OCI-LY3 (cell line): ENCODE data around the gene PKNOX1.
"Not testable (repeated sequence)": the region's sequence is repeated elsewhere in the genome, so short reads cannot be mapped to it uniquely, and the experiment has no call there.

Source experiments
- H2AFZ ChIP-seq: fragments of 200-600, 300-600 bp; shearing (Covaris generic); 2 replicates; pipeline ENCODE4 v1.6.0; 2014; ENCODE audit warnings: antibody characterized with exemption, low read depth, low read length
- H3K27ac ChIP-seq: fragments of 200-600, 300-600 bp; sonication (generic); 2 replicates; pipeline ENCODE4 v1.5.1; 2014; ENCODE audit warnings: mild to moderate bottlenecking, low read length, moderate library complexity, mixed read lengths
- H3K27me3 ChIP-seq: fragments of 200-600, 300-600 bp; sonication (generic); 2 replicates; pipeline ENCODE4 v1.6.1; 2014; ENCODE audit warnings: low read depth, low read length, mixed read lengths
- H3K36me3 ChIP-seq: fragments of 200-600, 300-600 bp; sonication (generic); replicated peaks from 2 replicates; pipeline ENCODE3; 2014; ENCODE audit warnings: low read depth, low read length, mixed read lengths
- H3K4me1 ChIP-seq: fragments of 300-600, 200-600 bp; sonication (generic); 2 replicates; pipeline ENCODE4 v1.6.1; 2014; ENCODE audit warnings: low read length, mixed read lengths
- H3K4me2 ChIP-seq: fragments of 200-600, 300-600 bp; sonication (generic); 2 replicates; pipeline ENCODE4 v1.6.1; 2014; ENCODE audit warnings: low read length, mixed read lengths
- H3K4me3 ChIP-seq: fragments of 300-600, 200-600 bp; sonication (generic); 2 replicates; pipeline ENCODE4 v1.5.1; 2014; ENCODE audit warnings: antibody characterized with exemption, mild to moderate bottlenecking, low read length, moderate library complexity
- H3K79me2 ChIP-seq: fragments of 300-600, 200-600 bp; shearing (Covaris generic); 2 replicates; pipeline ENCODE4 v1.6.1; 2014; ENCODE audit warnings: mild to moderate bottlenecking, low read length, mixed read lengths
- H3K9ac ChIP-seq: fragments of 300-600, 200-600 bp; shearing (Covaris generic); 2 replicates; pipeline ENCODE4 v1.6.0; 2014; ENCODE audit warnings: mild to moderate bottlenecking, low read length, moderate library complexity
- H3K9me3 ChIP-seq: fragments of 200-600, 300-600 bp; shearing (Covaris generic); 2 replicates; pipeline ENCODE4 v1.6.1; 2014; ENCODE audit warnings: low read length, mixed read lengths; ENCODE audit not compliant: insufficient read depth
- H4K20me1 ChIP-seq: fragments of 200-600, 300-600 bp; sonication (generic); 2 replicates; pipeline ENCODE4 v1.6.1; 2016; ENCODE audit warnings: low read length, mixed read lengths; ENCODE audit not compliant: insufficient read depth

The PKNOX1 gene

GRCh38 chr21:43068065-43068464 lies 93.7 kb downstream of the PKNOX1 start:
- H3K27ac ChIP-seq, H4K20me1 ChIP-seq, H3K4me2 ChIP-seq, H3K4me3 ChIP-seq, H3K9ac ChIP-seq, H2AFZ ChIP-seq, H3K36me3 ChIP-seq, H3K4me1 ChIP-seq, H3K79me2 ChIP-seq, H3K9me3 ChIP-seq, H3K27me3 ChIP-seq: not testable (repeated sequence)

- not testable (repeated sequence) for H2AFZ ChIP-seq, H4K20me1 ChIP-seq, H3K4me3 ChIP-seq, H3K4me1 ChIP-seq, H3K9me3 ChIP-seq, H3K27ac ChIP-seq, H3K27me3 ChIP-seq, H3K9ac ChIP-seq, H3K79me2 ChIP-seq, H3K4me2 ChIP-seq, H3K36me3 ChIP-seq
These were observed 95.3 kb downstream of the PKNOX1 start for GRCh38 chr21:43069682-43070081.

- not testable (repeated sequence) for H3K9ac ChIP-seq, H3K9me3 ChIP-seq, H3K4me3 ChIP-seq, H3K4me1 ChIP-seq, H2AFZ ChIP-seq, H4K20me1 ChIP-seq, H3K4me2 ChIP-seq, H3K27ac ChIP-seq, H3K79me2 ChIP-seq, H3K27me3 ChIP-seq, H3K36me3 ChIP-seq
These were observed 98.4 kb downstream of the PKNOX1 start for GRCh38 chr21:43072742-43073141.

GRCh38 chr21:43074401-43075169 lies 100.2 kb downstream of the PKNOX1 start:
- not testable (repeated sequence) for H3K79me2 ChIP-seq, H4K20me1 ChIP-seq, H3K9ac ChIP-seq, H3K36me3 ChIP-seq, H3K4me3 ChIP-seq, H3K27me3 ChIP-seq, H2AFZ ChIP-seq, H3K9me3 ChIP-seq, H3K4me1 ChIP-seq, H3K4me2 ChIP-seq, H3K27ac ChIP-seq

GRCh38 chr21:43075170-43076022 lies 101.0 kb downstream of the PKNOX1 start, which contains the start of gene CBS:
TSS of gene CBS (minus strand) at chr21:43075835. CDS start at chr21:43072193, 3,642 bp downstream.
- not testable (repeated sequence) for H2AFZ ChIP-seq, H3K27me3 ChIP-seq, H3K4me1 ChIP-seq, H3K9ac ChIP-seq, H4K20me1 ChIP-seq, H3K36me3 ChIP-seq, H3K4me2 ChIP-seq, H3K4me3 ChIP-seq, H3K9me3 ChIP-seq, H3K79me2 ChIP-seq, H3K27ac ChIP-seq

GRCh38 chr21:43076023-43076637 lies 101.8 kb downstream of the PKNOX1 start:
- not testable (repeated sequence) for H3K4me3 ChIP-seq, H3K79me2 ChIP-seq, H3K4me2 ChIP-seq, H2AFZ ChIP-seq, H3K9me3 ChIP-seq, H3K4me1 ChIP-seq, H3K9ac ChIP-seq, H3K27me3 ChIP-seq, H3K27ac ChIP-seq, H3K36me3 ChIP-seq, H4K20me1 ChIP-seq

- H3K9me3 ChIP-seq, H3K4me2 ChIP-seq, H3K9ac ChIP-seq, H4K20me1 ChIP-seq, H3K4me1 ChIP-seq, H2AFZ ChIP-seq, H3K36me3 ChIP-seq, H3K27me3 ChIP-seq, H3K79me2 ChIP-seq, H3K27ac ChIP-seq, H3K4me3 ChIP-seq: not testable (repeated sequence)
These were observed 102.3 kb downstream of the PKNOX1 start for GRCh38 chr21:43076643-43077042.

- H3K79me2 ChIP-seq, H3K4me2 ChIP-seq, H3K4me1 ChIP-seq, H4K20me1 ChIP-seq, H3K9ac ChIP-seq, H3K36me3 ChIP-seq, H3K4me3 ChIP-seq, H2AFZ ChIP-seq, H3K27ac ChIP-seq, H3K9me3 ChIP-seq, H3K27me3 ChIP-seq: not testable (repeated sequence)
These were observed 108.4 kb downstream of the PKNOX1 start for GRCh38 chr21:43082587-43083300.
